Osteocyte (in vitro differentiated cells): Measurements from ENCODE around the gene CNN2. TPM values are rescaled to one million over a fixed set of nuclear protein-coding genes. Genes with fewer than 3 reads are reported as not detected.

Experiments
- DNase-seq: peaks from one replicate; pipeline ENCODE4 v3.0.0; 2021; ENCODE audit warnings: mixed read lengths; ENCODE audit not compliant: unreplicated experiment; ENCODE audit errors: extremely low spot score
- H3K27ac Mint-ChIP-seq: one replicate; pipeline ENCODE4 v1.8.0; 2021; ENCODE audit warnings: mild to moderate bottlenecking, mixed read lengths; ENCODE audit not compliant: unreplicated experiment
- H3K27me3 Mint-ChIP-seq: one replicate; pipeline ENCODE4 v1.8.0; 2021; ENCODE audit warnings: mixed read lengths; ENCODE audit not compliant: unreplicated experiment
- H3K36me3 Mint-ChIP-seq: one replicate; pipeline ENCODE4 v1.8.0; 2021; ENCODE audit warnings: mixed read lengths; ENCODE audit not compliant: unreplicated experiment
- H3K4me1 Mint-ChIP-seq: one replicate; pipeline ENCODE4 v1.8.0; 2021; ENCODE audit warnings: mixed read lengths; ENCODE audit not compliant: unreplicated experiment
- H3K4me3 Mint-ChIP-seq: one replicate; pipeline ENCODE4 v1.8.0; 2021; ENCODE audit warnings: mild to moderate bottlenecking, moderate library complexity, mixed read lengths; ENCODE audit not compliant: unreplicated experiment
- H3K9me3 Mint-ChIP-seq: one replicate; pipeline ENCODE4 v1.8.0; 2021; ENCODE audit warnings: mixed read lengths; ENCODE audit not compliant: unreplicated experiment
- CTCF ChIP-seq: fragments of 200-600 bp; sonication (generic); IDR thresholded peaks from 2 replicates; pipeline ENCODE4 v1.5.0; 2021; ENCODE audit warnings: antibody characterized with exemption, mild to moderate bottlenecking, moderate library complexity
- total RNA-seq: library from RNA; stranded (reverse); gene quantifications from 2 replicates; pipeline ENCODE4 v1.2.1, GENCODE V29; 2021

CNN2 gene
- total RNA-seq, 1 donor from 2014 or later, result 327 TPM

- H3K9me3 Mint-ChIP-seq, result no peaks in the 10 kb centered on the region
- no peak for TF ChIP-seq CTCF
Observed at GRCh38 chr19:1012334-1012733, 14.1 kb upstream of the CNN2 start.

GRCh38 chr19:1013218-1013617 is 13.2 kb upstream of the CNN2 start:
- Mint-ChIP-seq H3K27me3 (no peaks in the 10 kb centered on the region), H3K4me3 (no peak overlapping the region), H3K27ac (no peak overlapping the region), H3K9me3 (no peaks in the 10 kb centered on the region), H3K36me3 (peaks cover 6% of the 10 kb centered on the region), H3K4me1 (peaks cover 25% of the 10 kb centered on the region)
- TF ChIP-seq CTCF, result no peak
- DNase-seq, result no peak

More at GRCh38 chr19:1012334-1012733, 14.1 kb upstream of the CNN2 start:
- Mint-ChIP-seq H3K36me3 (peaks cover 6% of the 10 kb centered on the region), H3K4me3 (no peak overlapping the region), H3K27me3 (no peaks in the 10 kb centered on the region), H3K27ac (no peak overlapping the region), H3K4me1 (peaks cover 17% of the 10 kb centered on the region)
- no peak for DNase-seq

GRCh38 chr19:1014161-1015060 is 12.0 kb upstream of the CNN2 start:
- TF ChIP-seq CTCF, result no peak
- H3K4me3 Mint-ChIP-seq, result no peak overlapping the region
- peaks cover 35% of the 10 kb centered on the region for H3K4me1 Mint-ChIP-seq
- no peaks in the 10 kb centered on the region for H3K27me3 Mint-ChIP-seq
- no peak overlapping the region for H3K27ac Mint-ChIP-seq
- H3K9me3 Mint-ChIP-seq, result no peaks in the 10 kb centered on the region
- H3K36me3 Mint-ChIP-seq, result peaks cover 6% of the 10 kb centered on the region
- no peak for DNase-seq

GRCh38 chr19:1015061-1015781 is 11.2 kb upstream of the CNN2 start:
- H3K4me1 Mint-ChIP-seq, result peaks cover 39% of the 10 kb centered on the region
- peaks cover 3% of the 10 kb centered on the region for H3K36me3 Mint-ChIP-seq
- no peak overlapping the region for H3K4me3 Mint-ChIP-seq
- no peaks in the 10 kb centered on the region for H3K9me3 Mint-ChIP-seq
- H3K27ac Mint-ChIP-seq, result no peak overlapping the region
- DNase-seq, result no peak
- TF ChIP-seq CTCF, result no peak
- H3K27me3 Mint-ChIP-seq, result no peaks in the 10 kb centered on the region
